GM20000 (cell line): Measurements from ENCODE around the gene DBI.

Source experiments
- DNase-seq: peaks from one replicate; pipeline ENCODE4 v3.0.0; 2012; ENCODE audit warnings: low spot score
- TF ChIP-seq, protein P1 (sequence below): IDR thresholded peaks from 2 replicates; pipeline ENCODE4 v1.5.1; 2012; ENCODE audit warnings: mild to moderate bottlenecking, control low read depth; ENCODE audit errors: extremely low read depth, missing control alignments

Gene DBI

DNA sequence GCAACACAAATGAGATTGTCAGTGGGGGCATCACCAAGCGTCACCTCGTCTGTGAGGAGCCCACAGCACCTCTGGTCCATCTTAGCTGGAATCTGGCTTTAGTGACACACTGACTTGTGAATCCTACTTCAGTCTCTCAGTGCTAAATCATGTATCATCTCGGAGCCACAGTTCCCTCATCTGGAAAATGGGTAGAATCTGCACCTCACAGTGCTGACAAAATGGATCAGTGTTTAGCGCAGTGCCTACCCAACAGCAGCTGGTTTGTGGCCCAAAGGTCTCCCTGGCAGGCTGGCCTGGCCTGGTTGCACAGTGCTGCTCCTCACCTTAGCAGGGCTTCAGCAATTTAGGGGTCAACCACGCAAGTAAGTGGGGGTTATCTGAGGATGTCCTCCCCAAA lies 10.0 kb downstream of the DBI start:
- TF ChIP-seq, protein P1, sequence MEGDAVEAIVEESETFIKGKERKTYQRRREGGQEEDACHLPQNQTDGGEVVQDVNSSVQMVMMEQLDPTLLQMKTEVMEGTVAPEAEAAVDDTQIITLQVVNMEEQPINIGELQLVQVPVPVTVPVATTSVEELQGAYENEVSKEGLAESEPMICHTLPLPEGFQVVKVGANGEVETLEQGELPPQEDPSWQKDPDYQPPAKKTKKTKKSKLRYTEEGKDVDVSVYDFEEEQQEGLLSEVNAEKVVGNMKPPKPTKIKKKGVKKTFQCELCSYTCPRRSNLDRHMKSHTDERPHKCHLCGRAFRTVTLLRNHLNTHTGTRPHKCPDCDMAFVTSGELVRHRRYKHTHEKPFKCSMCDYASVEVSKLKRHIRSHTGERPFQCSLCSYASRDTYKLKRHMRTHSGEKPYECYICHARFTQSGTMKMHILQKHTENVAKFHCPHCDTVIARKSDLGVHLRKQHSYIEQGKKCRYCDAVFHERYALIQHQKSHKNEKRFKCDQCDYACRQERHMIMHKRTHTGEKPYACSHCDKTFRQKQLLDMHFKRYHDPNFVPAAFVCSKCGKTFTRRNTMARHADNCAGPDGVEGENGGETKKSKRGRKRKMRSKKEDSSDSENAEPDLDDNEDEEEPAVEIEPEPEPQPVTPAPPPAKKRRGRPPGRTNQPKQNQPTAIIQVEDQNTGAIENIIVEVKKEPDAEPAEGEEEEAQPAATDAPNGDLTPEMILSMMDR, result no peak
- DNase-seq, result no peak

DNA sequence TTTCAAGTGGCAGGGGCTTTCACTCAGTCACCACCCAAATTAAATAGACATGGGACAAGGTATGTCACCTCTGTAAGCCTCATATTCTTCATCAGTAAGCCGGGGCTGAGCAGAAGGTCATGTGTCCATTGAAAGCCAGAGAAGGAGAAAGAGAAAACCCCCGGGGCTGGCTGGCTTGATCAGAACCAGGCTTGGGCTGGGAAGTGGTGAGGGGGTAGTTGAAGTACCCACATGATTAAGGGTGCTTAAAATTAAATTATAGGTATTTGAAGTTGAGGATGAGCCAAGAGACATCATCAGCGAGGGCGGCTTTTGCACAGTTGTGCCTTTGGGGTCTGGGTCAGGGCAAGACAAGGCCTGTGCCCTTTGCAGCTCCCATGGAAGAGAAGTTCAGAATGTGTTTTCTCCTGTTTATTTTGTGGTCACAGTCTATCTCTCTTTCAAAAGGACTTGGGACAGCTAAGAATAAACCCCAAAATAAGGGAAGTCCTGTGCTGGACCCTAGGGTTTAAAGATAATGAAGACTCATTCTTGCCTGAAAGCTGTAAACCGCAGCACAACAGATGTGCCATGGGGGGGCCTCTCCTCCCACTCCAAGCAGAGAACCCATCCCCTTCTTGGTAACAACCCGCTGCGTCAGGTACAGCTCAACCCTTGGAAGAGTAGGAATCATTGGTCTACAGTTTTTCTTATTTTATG lies 10.7 kb downstream of the DBI start:
- TF ChIP-seq, protein P1, result no peak
- no peak for DNase-seq

GRCh38 chr2:119377993-119378345 lies 11.2 kb downstream of the DBI start:
- TF ChIP-seq, protein P1, result no peak
- DNase-seq, result no peak

- DNase-seq, result no peak
- TF ChIP-seq, protein P1, result no peak
Measured at GRCh38 chr2:119378566-119378965, 11.8 kb downstream of the DBI start.

GRCh38 chr2:119383410-119384140 lies 16.8 kb downstream of the DBI start:
- TF ChIP-seq, protein P1, result no peak
- DNase-seq, result no peak

- TF ChIP-seq, protein P1, result no peak
- DNase-seq, result no peak
Measured at GRCh38 chr2:119384971-119385370, 18.2 kb downstream of the DBI start.

- no peak for DNase-seq
- TF ChIP-seq, protein P1, result no peak
Measured at GRCh38 chr2:119385466-119385865, 18.7 kb downstream of the DBI start.
